Measurements from ENCODE around the gene DHRS1.

DHRS1 gene

GRCh38 chr14:24315243-24315806 is 15.7 kb upstream of the DHRS1 start (continued):
- TF ChIP-seq ZNF174 (tag by site-specific recombination; IDR thresholded peaks at IDR 0.05) (no peak), ZNF2 (tag by site-specific recombination; IDR thresholded peaks at IDR 0.05) (no peak)

GRCh38 chr14:24314377-24315193 is 15.0 kb upstream of the DHRS1 start:
- Histone ChIP-seq H3K27ac (ENCODE audit: extremely low read depth, low read depth, low read length) (no peak overlapping the region), H3K4me3 (ENCODE audit: low read depth, low read length) (no peak overlapping the region), H3K36me3 (ENCODE audit: control insufficient read depth in 2 of 2, insufficient read depth in 1 of 2, low read length in 2 of 2) (peaks cover 0 to 35% of the 10 kb centered on the region in 2 experiments; a peak in 1 of 3 replicates), H3K4me1 (ENCODE audit: control insufficient read depth, insufficient read depth, low read length) (no peaks in the 10 kb centered on the region), H3K9me3 (ENCODE audit: control insufficient read depth, insufficient read depth, low read depth, low read length) (no peaks in the 10 kb centered on the region)
- TF ChIP-seq KLF1 (tag by site-specific recombination; IDR thresholded peaks at IDR 0.05) (peak; percentile 86), ZBTB49 (tag by site-specific recombination; IDR thresholded peaks at IDR 0.05; ENCODE audit: low read depth) (no peak)
- ChIA-PET POLR2A (interaction anchor here (0.6 kb wide), 1 partner anchor 8 kb away, joined by 3 read pairs; no protein-coding TSS in a partner anchor), CTCF (interaction anchor here (0.7 to 1.3 kb wide), 3 partner anchors 12 to 19 kb away, joined by 3 to 5 read pairs (median 3); no protein-coding TSS in a partner anchor)

DNA sequence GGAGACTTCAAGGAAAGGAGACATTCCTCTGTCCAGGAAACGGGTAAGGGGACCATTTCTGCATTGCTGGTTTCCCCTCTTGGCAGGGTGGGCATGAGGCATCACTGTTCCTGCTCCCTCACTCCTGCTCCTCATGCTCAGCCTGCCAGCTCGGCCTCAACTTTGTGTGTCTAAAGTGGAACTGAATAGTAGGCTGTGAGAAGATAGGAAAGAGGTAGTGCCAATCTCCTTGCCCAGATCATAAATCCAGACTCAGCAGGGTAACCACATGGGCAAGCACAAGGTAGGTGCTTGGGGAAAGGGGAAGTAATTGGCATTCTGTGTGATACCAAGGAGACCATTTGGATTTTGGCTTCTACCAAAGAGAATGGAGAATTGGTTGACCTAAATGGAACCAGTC is 14.3 kb upstream of the DHRS1 start:
- no peak overlapping the region for H3K27ac ChIP-seq (ENCODE audit: extremely low read depth, low read depth, low read length)
- H3K4me3 ChIP-seq (ENCODE audit: low read depth, low read length), result no peak overlapping the region
- no peaks in the 10 kb centered on the region for H3K4me1 ChIP-seq (ENCODE audit: control insufficient read depth, insufficient read depth, low read length)
- peaks cover 0 to 42% of the 10 kb centered on the region in 2 experiments; a peak in 1 of 3 replicates for H3K36me3 ChIP-seq (ENCODE audit: control insufficient read depth in 2 of 2, insufficient read depth in 1 of 2, low read length in 2 of 2)
- ChIA-PET POLR2A (no interaction called here), CTCF (interaction anchor here (1.0 to 1.3 kb wide), 3 partner anchors 17 to 118 kb away, joined by 3 to 5 read pairs (median 4); no protein-coding TSS in a partner anchor)
- H3K9me3 ChIP-seq (ENCODE audit: control insufficient read depth, insufficient read depth, low read depth, low read length), result no peaks in the 10 kb centered on the region
- TF ChIP-seq BCL6B (tag by site-specific recombination; IDR thresholded peaks at IDR 0.05), result no peak
- TF ChIP-seq ZNF157 (tag by site-specific recombination; IDR thresholded peaks at IDR 0.05), result no peak
- no peak for TF ChIP-seq ZNF391 (tag by site-specific recombination; IDR thresholded peaks at IDR 0.05; ENCODE audit: borderline replicate concordance, low read depth)
- no peak for TF ChIP-seq ZNF514 (tag by site-specific recombination; IDR thresholded peaks at IDR 0.05)
- TF ChIP-seq ZNF596 (tag by site-specific recombination; IDR thresholded peaks at IDR 0.05), result no peak
- TF ChIP-seq ZNF398 (tag by site-specific recombination; IDR thresholded peaks at IDR 0.05), result no peak
- no peak for TF ChIP-seq SCRT1 (tag by site-specific recombination; IDR thresholded peaks at IDR 0.05; ENCODE audit: borderline replicate concordance)
- no peak for TF ChIP-seq ZNF24 (tag by site-specific recombination; IDR thresholded peaks at IDR 0.05)
- no peak for TF ChIP-seq ZNF610 (tag by site-specific recombination; IDR thresholded peaks at IDR 0.05; ENCODE audit: borderline replicate concordance)
- no peak for TF ChIP-seq GLIS1 (tag by site-specific recombination; IDR thresholded peaks at IDR 0.05)
- TF ChIP-seq, protein P1, sequence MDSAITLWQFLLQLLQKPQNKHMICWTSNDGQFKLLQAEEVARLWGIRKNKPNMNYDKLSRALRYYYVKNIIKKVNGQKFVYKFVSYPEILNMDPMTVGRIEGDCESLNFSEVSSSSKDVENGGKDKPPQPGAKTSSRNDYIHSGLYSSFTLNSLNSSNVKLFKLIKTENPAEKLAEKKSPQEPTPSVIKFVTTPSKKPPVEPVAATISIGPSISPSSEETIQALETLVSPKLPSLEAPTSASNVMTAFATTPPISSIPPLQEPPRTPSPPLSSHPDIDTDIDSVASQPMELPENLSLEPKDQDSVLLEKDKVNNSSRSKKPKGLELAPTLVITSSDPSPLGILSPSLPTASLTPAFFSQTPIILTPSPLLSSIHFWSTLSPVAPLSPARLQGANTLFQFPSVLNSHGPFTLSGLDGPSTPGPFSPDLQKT (IDR thresholded peaks at IDR 0.05; ENCODE audit: borderline replicate concordance, low read depth, low read length), result no peak
- no peak for TF ChIP-seq ZNF140 (tag by site-specific recombination; IDR thresholded peaks at IDR 0.05)
- no peak for TF ChIP-seq ZNF624 (tag by site-specific recombination; IDR thresholded peaks at IDR 0.05)
- TF ChIP-seq ZNF362 (tag by site-specific recombination; IDR thresholded peaks at IDR 0.05), result no peak
- no peak for TF ChIP-seq ZNF76 (tag by site-specific recombination; IDR thresholded peaks at IDR 0.05; ENCODE audit: borderline replicate concordance, low read depth)

All from HEK293 (cell line).